ENCODE data around the gene ZC3H11A. TPM values are rescaled to one million over a fixed set of nuclear protein-coding genes. Genes with fewer than 3 reads are reported as not detected.

Gene ZC3H11A
- total RNA-seq (2021; ENCODE audit: unreplicated experiment), result 82.6 TPM
- polyA plus RNA-seq (2012), result 55.2 and 63.4 TPM in 2 replicates
- percentile 81 among the genes with signal in this experiment for Bru-seq, nascent RNA
- BruChase-seq, experiment 1, labeled RNA remaining after a 6-hour chase, result percentile 100 among the genes with signal in this experiment
- BruChase-seq, experiment 2, labeled RNA remaining after a 2-hour chase, result percentile 99 among the genes with signal in this experiment
- long read RNA-seq, full-length matches to known transcripts, result 2 of 47 reads
- long read RNA-seq, partial matches to known transcripts, result 26 of 47 reads
- long read RNA-seq, other reads (novel, unspliced or antisense), result 19 of 47 reads

DNA sequence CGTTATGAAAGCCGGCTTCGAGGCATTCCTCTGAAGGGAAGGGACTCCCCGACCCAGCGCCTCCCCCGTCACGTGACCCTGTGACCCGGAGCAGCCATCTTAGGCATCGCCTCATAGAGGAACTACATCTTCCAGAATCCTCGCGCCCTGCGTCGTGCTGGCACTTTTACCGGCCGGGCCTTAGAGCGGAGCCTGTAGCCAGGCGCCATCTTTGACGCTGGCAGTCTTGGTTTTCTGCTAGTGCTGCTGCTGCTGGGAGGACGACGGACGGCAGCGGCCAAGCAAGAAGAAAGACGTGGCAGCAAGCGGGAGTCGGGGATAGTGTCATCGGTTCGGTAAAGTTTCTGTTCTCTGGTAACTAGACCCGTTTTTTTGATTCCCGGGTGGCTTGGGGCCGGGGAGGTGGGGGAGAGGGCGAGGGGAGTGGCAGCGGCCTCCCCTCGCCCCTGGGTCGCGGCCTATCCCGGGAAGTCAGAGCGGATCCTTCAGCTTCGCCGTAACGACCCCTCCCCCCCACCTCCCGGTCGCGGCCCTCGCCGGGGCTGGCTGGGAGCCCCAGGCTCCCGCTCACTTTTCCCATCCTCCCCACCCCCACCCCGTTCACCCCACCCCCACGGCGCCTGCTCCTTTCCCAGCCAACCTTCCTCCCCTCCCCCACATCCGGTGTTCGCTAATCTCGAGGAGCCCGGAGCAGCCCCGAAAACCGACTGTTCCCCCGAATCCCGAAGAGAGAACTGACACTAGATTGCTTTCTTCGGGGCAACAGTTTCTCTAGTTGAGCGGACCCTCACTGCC, at the start of gene ZC3H11A, which contains the start of gene ZBED6:
ZC3H11A (plus strand) TSS at position 183 of the 795 bp plus-strand sequence. CDS start 21,448 bp downstream, outside the sequence.
ZBED6 (plus strand) TSS at position 183 of the 795 bp plus-strand sequence. CDS start 1,900 bp downstream, outside the sequence.
- peak within 1 kb of the TSS; percentile 75 for H3K4me2 ChIP-seq (ENCODE audit: low read length)
- ChIA-PET CTCF (no interaction called here), POLR2A (no interaction called here), RAD21 (ENCODE audit: low non-redundant PET in 1 of 2, low total read pairs in 2 of 2, uncharacterized antibody in 2 of 2, unreplicated experiment in 2 of 2) (no interaction called here)
- peak; percentile 95 for DNase-seq (ENCODE audit: low read depth, low spot score)
- no peaks in the 10 kb centered on the region for H3K27me3 ChIP-seq (ENCODE audit: insufficient read depth, low read length)
- intact Hi-C loops (cut with micrococcal nuclease), result no loop called here
- peak within 1 kb of the TSS; percentile 82 to 95 for H3K4me3 ChIP-seq (replicated peaks in 1 of 2; ENCODE audit: low read depth in 1 of 2, low read length in 2 of 2)
- peak within 1 kb of the TSS; percentile 84 for H3K27ac ChIP-seq (ENCODE audit: low read depth, low read length)
- peaks cover 14% of the 10 kb centered on the region; the same call in 1 of the 2 replicates for H4K20me1 ChIP-seq (ENCODE audit: insufficient read depth)
- peaks cover 6 to 27% of the 10 kb centered on the region in 2 experiments; a peak in 3 of 4 replicates for H3K36me3 ChIP-seq (ENCODE audit: control insufficient read depth in 1 of 2, insufficient read depth in 2 of 2, low read length in 2 of 2)
- peaks cover 12 to 24% of the 10 kb centered on the region in 2 experiments for H3K4me1 ChIP-seq (ENCODE audit: control insufficient read depth in 1 of 2, insufficient read depth in 2 of 2, low read length in 2 of 2)
- no peaks in the 10 kb centered on the region for H3K9me2 ChIP-seq (ENCODE audit: insufficient read depth)
- H3K9me3 ChIP-seq (ENCODE audit: control insufficient read depth in 1 of 2, insufficient read depth in 1 of 2, low read depth in 1 of 2, low read length in 2 of 2), result no peaks in the 10 kb centered on the region
- peak within 1 kb of the TSS; percentile 91 for H2AFZ ChIP-seq (ENCODE audit: low read depth, low read length, poor library complexity, severe bottlenecking)
- H3K9ac ChIP-seq (ENCODE audit: low read length), result peak within 1 kb of the TSS; percentile 89
- BruUV-seq (replicated peaks), result no TSS peak
- H3K79me2 ChIP-seq (ENCODE audit: insufficient read depth, low read length), result peaks cover 48% of the 10 kb centered on the region
- ATAC-seq, result peak; percentile 96
- TF ChIP-seq CTCF (IDR thresholded peaks at IDR 0.05 in 2 of 3, conservative IDR thresholded peaks at IDR 0.05 in 1 of 3; ENCODE audit: borderline replicate concordance in 1 of 3, insufficient read depth in 1 of 3, low read depth in 2 of 3, low read length in 2 of 3) (no peak), POLR2AphosphoS5 (IDR thresholded peaks at IDR 0.05; ENCODE audit: low read depth, low read length) (peak; percentile 80), CBX3 (IDR thresholded peaks at IDR 0.05; ENCODE audit: low read depth) (no peak), SP1 (IDR thresholded peaks at IDR 0.05; ENCODE audit: low read depth) (no peak), RAD21 (IDR thresholded peaks at IDR 0.05; ENCODE audit: low read depth) (no peak), SIN3A (IDR thresholded peaks at IDR 0.05; ENCODE audit: low read depth) (no peak), FOSL1 (IDR thresholded peaks at IDR 0.05; ENCODE audit: low read depth) (no peak), ZNF274 (IDR thresholded peaks at IDR 0.05; ENCODE audit: low read depth, low read length) (no peak), JUND (IDR thresholded peaks at IDR 0.05) (no peak), POLR2A (IDR thresholded peaks at IDR 0.05; ENCODE audit: borderline replicate concordance, extremely low read depth, insufficient read depth, insufficient read length) (peak; percentile 68), SRF (IDR thresholded peaks at IDR 0.05; ENCODE audit: low read depth) (peak; percentile 76), EGR1 (IDR thresholded peaks at IDR 0.05; ENCODE audit: low read depth) (peak; percentile 55; the same call in 1 of the 2 replicates), TCF7L2 (IDR thresholded peaks at IDR 0.05; ENCODE audit: borderline replicate concordance, extremely low read depth, insufficient read depth, insufficient read length) (peak; percentile 60), ZFX (IDR thresholded peaks at IDR 0.05) (peak; percentile 88), CEBPB (IDR thresholded peaks at IDR 0.05; ENCODE audit: low read depth) (no peak), EZH2 (IDR thresholded peaks at IDR 0.05) (no peak)
- TF ChIP-seq, protein P1, sequence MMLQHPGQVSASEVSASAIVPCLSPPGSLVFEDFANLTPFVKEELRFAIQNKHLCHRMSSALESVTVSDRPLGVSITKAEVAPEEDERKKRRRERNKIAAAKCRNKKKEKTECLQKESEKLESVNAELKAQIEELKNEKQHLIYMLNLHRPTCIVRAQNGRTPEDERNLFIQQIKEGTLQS (IDR thresholded peaks at IDR 0.05), result no peak
- TF ChIP-seq, protein P2, sequence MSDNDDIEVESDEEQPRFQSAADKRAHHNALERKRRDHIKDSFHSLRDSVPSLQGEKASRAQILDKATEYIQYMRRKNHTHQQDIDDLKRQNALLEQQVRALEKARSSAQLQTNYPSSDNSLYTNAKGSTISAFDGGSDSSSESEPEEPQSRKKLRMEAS (IDR thresholded peaks at IDR 0.05), result peak; percentile 82
- TF ChIP-seq, protein P3, sequence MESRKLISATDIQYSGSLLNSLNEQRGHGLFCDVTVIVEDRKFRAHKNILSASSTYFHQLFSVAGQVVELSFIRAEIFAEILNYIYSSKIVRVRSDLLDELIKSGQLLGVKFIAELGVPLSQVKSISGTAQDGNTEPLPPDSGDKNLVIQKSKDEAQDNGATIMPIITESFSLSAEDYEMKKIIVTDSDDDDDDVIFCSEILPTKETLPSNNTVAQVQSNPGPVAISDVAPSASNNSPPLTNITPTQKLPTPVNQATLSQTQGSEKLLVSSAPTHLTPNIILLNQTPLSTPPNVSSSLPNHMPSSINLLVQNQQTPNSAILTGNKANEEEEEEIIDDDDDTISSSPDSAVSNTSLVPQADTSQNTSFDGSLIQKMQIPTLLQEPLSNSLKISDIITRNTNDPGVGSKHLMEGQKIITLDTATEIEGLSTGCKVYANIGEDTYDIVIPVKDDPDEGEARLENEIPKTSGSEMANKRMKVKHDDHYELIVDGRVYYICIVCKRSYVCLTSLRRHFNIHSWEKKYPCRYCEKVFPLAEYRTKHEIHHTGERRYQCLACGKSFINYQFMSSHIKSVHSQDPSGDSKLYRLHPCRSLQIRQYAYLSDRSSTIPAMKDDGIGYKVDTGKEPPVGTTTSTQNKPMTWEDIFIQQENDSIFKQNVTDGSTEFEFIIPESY (IDR thresholded peaks at IDR 0.05; ENCODE audit: extremely low read depth, insufficient replicate concordance, low read length), result no peak
